Diencephalon (tissue), 1 donor: ENCODE measurements around the gene RANBP6. TPM values are rescaled to one million over a fixed set of nuclear protein-coding genes. Genes with fewer than 3 reads are reported as not detected.

Source experiments
- small RNA-seq: library from RNA; depleted of rRNA; stranded (forward); fragments of <200 nt; gene quantifications from one replicate; pipeline ENCODE3, GENCODE V24; 2014
- total RNA-seq: library from RNA; depleted of rRNA; stranded (reverse); fragments of >200 nt; gene quantifications from one replicate; pipeline ENCODE4 v1.2.3, GENCODE V29; 2014

The RANBP6 gene
- total RNA-seq, result 87.7 TPM

GRCh38 chr9:6015278-6016157 is at the start of gene RANBP6:
TSS of gene RANBP6 (minus strand) at chr9:6015624. CDS start at chr9:6015607, 17 bp downstream.

Small RNA genes lying within 50 kb of the gene (small RNA-seq; reads per million reads assigned to genes)
- gene MIR4665, result not detected

Other genes starting within 250 kb of the RANBP6 start
- gene ERMP1, start 182.5 kb downstream of the RANBP6 start, total RNA-seq, result 23.3 TPM
- not detected for gene MLANA, start 124.7 kb downstream of the RANBP6 start, total RNA-seq
- gene IL33, start 200.2 kb upstream of the RANBP6 start, total RNA-seq, result 17.5 TPM